ENCODE measurements around the gene RNF130.

GRCh38 chr5:180072556-180072955 is 997 bp upstream of the RNF130 start:
- no peak for TF ChIP-seq REST (IDR thresholded peaks at IDR 0.05)
- no peak for TF ChIP-seq CTCF (IDR thresholded peaks at IDR 0.05; ENCODE audit: low read depth, low read length, missing input control)
- no peak for TF ChIP-seq YY1 (IDR thresholded peaks at IDR 0.05)
- no peak for TF ChIP-seq JUND (IDR thresholded peaks at IDR 0.05)
- no peak for TF ChIP-seq SP1 (IDR thresholded peaks at IDR 0.05)
- TF ChIP-seq FOXA1 (IDR thresholded peaks at IDR 0.05) = no peak
- no peak for TF ChIP-seq MAX (IDR thresholded peaks at IDR 0.05)
- TF ChIP-seq ATF3 (IDR thresholded peaks at IDR 0.05) = no peak
